BE2C (cell line): ENCODE results near the gene PRRG4.

ENCODE experiments used
- DNase-seq: peaks from one replicate; pipeline ENCODE4 v3.0.0-alpha.2; 2020
- H3K27me3 ChIP-seq: fragments of 250-450 bp; sonication (Bioruptor Pico); 2 replicates; pipeline ENCODE4 v1.5.1; 2020; ENCODE audit warnings: mild to moderate bottlenecking
- H3K36me3 ChIP-seq: fragments of 250-450 bp; sonication (Bioruptor Pico); 2 replicates; pipeline ENCODE4 v1.5.1; 2020; ENCODE audit warnings: mild to moderate bottlenecking
- H3K4me1 ChIP-seq: fragments of 250-450 bp; sonication (Bioruptor Pico); 2 replicates; pipeline ENCODE4 v1.5.1; 2020
- H3K4me3 ChIP-seq: 2 replicates; pipeline ENCODE4 v1.5.1; 2011; ENCODE audit warnings: low read depth, low read length
- H3K9me3 ChIP-seq: fragments of 250-450 bp; sonication (Bioruptor Pico); 2 replicates; pipeline ENCODE4 v1.5.1; 2020
- TF ChIP-seq, protein P1 (sequence below): IDR thresholded peaks from 2 replicates; pipeline ENCODE4 v1.5.1; 2012; ENCODE audit warnings: mild to moderate bottlenecking, low read depth, low read length

Gene PRRG4

DNA sequence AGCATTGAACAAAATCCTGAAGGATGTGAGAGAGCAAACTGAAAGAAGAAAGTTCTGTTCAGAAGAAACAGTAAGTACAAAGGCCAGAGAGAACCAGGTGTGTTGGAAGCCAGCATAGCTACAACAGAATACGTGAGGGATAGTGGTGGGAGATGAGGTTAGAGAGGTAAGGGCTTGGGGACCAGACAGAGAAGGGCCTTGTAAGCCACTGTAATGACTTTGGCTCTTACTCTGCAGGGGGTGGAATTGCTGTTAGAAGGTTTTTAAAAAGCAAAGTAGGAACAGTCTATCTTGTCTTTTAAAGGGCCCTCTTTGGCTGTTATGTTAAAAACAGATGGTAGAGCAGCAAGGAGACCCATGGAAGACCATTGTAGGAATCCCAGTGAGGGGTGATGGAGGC is 4.2 kb downstream of the PRRG4 start:
- Histone ChIP-seq H3K9me3 (no peaks in the 10 kb centered on the region), H3K4me3 (no peak overlapping the region), H3K27me3 (peaks cover 10% of the 10 kb centered on the region), H3K4me1 (no peaks in the 10 kb centered on the region), H3K36me3 (no peaks in the 10 kb centered on the region)
- no peak for DNase-seq
- TF ChIP-seq, protein P1, sequence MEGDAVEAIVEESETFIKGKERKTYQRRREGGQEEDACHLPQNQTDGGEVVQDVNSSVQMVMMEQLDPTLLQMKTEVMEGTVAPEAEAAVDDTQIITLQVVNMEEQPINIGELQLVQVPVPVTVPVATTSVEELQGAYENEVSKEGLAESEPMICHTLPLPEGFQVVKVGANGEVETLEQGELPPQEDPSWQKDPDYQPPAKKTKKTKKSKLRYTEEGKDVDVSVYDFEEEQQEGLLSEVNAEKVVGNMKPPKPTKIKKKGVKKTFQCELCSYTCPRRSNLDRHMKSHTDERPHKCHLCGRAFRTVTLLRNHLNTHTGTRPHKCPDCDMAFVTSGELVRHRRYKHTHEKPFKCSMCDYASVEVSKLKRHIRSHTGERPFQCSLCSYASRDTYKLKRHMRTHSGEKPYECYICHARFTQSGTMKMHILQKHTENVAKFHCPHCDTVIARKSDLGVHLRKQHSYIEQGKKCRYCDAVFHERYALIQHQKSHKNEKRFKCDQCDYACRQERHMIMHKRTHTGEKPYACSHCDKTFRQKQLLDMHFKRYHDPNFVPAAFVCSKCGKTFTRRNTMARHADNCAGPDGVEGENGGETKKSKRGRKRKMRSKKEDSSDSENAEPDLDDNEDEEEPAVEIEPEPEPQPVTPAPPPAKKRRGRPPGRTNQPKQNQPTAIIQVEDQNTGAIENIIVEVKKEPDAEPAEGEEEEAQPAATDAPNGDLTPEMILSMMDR: no peak

DNA sequence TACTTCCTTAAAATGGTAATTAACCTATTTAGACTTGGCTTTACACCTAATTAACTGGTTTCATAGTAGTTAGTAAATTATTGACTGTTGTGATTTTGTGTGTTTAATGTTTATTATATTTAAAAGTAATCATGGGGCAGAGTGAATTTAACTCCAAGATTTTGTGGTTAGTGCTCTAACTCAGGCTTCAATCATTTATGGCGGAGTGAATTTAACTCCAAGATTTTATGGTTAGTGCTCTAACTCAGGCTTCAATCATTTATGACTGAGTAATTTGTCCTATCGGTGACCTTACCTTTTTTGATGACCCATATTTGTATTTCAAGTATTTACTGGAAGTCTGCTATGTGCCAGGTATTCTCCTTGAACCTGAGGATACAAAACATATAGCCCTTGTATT is 7.2 kb downstream of the PRRG4 start:
- Histone ChIP-seq H3K4me1 (no peaks in the 10 kb centered on the region), H3K27me3 (no peaks in the 10 kb centered on the region), H3K4me3 (no peak overlapping the region), H3K36me3 (no peaks in the 10 kb centered on the region), H3K9me3 (no peaks in the 10 kb centered on the region)
- DNase-seq: no peak
- TF ChIP-seq, protein P1: no peak

DNA sequence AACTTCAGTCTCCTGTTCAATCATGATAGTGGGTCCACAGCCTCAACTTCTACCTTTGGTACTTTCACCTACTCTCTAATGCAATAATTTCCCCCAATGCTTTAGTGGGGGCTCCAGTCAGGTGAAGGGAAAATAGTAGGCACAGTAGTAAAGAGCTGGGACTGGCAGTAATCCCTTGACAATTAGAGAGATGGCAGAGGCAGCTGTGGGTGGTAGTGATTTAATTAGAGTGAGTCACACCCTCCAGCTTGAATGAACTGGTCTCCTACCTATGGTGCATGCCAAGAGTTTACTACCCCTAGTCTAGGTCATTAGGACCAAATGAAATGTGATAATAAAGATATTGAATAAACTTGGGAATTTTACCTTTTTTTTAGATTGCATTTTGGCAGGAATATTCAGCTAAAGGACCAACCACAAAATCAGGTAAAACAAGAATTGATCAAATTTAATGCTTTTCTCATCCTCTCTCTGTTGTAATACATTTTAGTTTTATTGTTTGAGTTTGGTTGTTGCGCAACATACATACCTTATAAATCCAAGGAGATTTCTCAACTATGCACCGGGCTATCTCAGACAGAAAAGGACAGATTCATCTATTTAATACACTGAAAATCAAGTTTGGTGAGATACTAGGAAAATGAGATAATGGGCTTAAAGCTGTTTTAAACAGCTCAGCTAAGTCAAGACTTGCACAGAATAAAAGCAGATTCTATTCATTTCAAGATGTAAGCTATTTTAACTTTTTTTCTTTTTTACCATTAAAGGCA is 9.0 kb downstream of the PRRG4 start:
- TF ChIP-seq, protein P1: no peak
- no peaks in the 10 kb centered on the region for H3K36me3 ChIP-seq
- no peaks in the 10 kb centered on the region for H3K9me3 ChIP-seq
- no peak for DNase-seq
- H3K27me3 ChIP-seq: no peaks in the 10 kb centered on the region
- H3K4me1 ChIP-seq: no peaks in the 10 kb centered on the region
- H3K4me3 ChIP-seq: no peak overlapping the region

DNA sequence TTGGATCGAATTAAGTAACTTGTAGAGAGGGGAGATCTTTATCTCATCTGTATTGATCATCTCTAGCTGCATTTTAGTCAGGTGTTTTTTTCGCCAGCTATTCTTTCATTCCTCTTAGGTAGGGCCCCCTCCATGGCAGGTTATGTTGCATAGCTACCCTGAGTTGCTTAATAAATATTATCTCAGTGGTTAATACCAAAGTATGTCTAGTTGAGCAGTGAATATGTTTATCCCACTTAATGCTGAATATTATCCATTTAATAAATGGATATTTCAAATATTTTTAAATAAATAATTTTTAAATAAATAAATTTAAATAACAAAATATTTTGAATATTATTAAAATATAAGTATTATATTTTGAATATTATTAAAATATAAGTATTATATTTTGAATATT is 9.6 kb downstream of the PRRG4 start:
- no peak for DNase-seq
- Histone ChIP-seq H3K9me3 (no peaks in the 10 kb centered on the region), H3K36me3 (no peaks in the 10 kb centered on the region), H3K4me3 (no peak overlapping the region), H3K4me1 (no peaks in the 10 kb centered on the region), H3K27me3 (no peaks in the 10 kb centered on the region)
- TF ChIP-seq, protein P1: no peak

DNA sequence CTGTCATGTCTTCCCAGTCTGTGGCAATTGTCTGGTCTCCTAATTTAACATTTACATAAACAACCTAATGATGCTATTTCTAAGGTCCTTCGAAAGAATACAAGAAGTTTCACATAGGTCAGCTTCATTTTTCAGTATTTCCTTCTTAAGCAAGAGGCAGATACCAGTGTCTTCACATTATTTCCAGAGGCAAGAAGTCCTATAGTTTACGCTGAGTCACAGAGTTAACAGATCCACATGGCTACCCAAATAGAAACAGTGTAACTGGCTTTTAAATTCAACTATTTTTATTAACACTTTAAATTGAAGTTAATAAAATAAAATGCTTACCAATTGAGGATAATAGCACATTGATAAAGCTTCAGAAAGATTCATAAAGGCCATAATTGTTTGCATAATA is 10.9 kb downstream of the PRRG4 start:
- no peaks in the 10 kb centered on the region for H3K9me3 ChIP-seq
- H3K4me1 ChIP-seq: no peaks in the 10 kb centered on the region
- H3K36me3 ChIP-seq: no peaks in the 10 kb centered on the region
- DNase-seq: no peak
- no peaks in the 10 kb centered on the region for H3K27me3 ChIP-seq
- TF ChIP-seq, protein P1: no peak
- H3K4me3 ChIP-seq: no peak overlapping the region

DNA sequence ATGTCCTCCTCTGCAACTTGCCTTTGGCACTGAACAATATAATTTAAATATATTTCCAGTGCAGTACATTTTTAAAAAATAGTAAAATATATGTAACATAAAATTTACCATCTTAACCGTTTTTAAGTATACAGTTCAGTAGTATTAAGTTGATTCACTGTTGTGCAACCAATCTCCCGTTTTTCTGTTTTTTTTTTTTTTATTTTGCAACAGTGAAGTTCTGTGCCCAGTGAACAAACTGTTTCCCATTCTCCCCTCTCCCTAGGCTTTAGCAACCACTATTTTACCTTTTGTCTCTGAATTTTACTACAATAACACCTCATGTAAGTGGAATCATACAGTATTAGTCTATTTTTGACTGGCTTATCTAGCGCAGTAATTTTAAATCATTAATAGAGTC is 13.8 kb downstream of the PRRG4 start:
- H3K36me3 ChIP-seq: no peaks in the 10 kb centered on the region
- no peaks in the 10 kb centered on the region for H3K4me1 ChIP-seq
- H3K27me3 ChIP-seq: no peaks in the 10 kb centered on the region
- no peak for DNase-seq
- no peak overlapping the region for H3K4me3 ChIP-seq
- no peaks in the 10 kb centered on the region for H3K9me3 ChIP-seq
- TF ChIP-seq, protein P1: no peak
